ENCODE data around the gene TOP1.

TOP1 gene

GRCh38 chr20:41038149-41038877 lies 9.7 kb downstream of the TOP1 start:
- DNase-seq, result no peak

GRCh38 chr20:41038878-41039404 lies 10.3 kb downstream of the TOP1 start:
- DNase-seq, result no peak

- no peak for DNase-seq
Measured at GRCh38 chr20:41040855-41041254, 12.2 kb downstream of the TOP1 start.

GRCh38 chr20:41041693-41042092 lies 13.1 kb downstream of the TOP1 start:
- no peak for DNase-seq

GRCh38 chr20:41044409-41045062 lies 15.9 kb downstream of the TOP1 start:
- DNase-seq, result no peak

GRCh38 chr20:41045671-41046070 lies 17.0 kb downstream of the TOP1 start:
- DNase-seq, result no peak

GRCh38 chr20:41046716-41047115 lies 18.1 kb downstream of the TOP1 start:
- DNase-seq, result no peak

- no peak for DNase-seq
Measured at GRCh38 chr20:41047279-41047974, 18.8 kb downstream of the TOP1 start.

GRCh38 chr20:41047975-41048305 lies 19.3 kb downstream of the TOP1 start:
- no peak for DNase-seq

GRCh38 chr20:41048461-41049301 lies 20.1 kb downstream of the TOP1 start:
- DNase-seq, result no peak

GRCh38 chr20:41049451-41049850 lies 20.8 kb downstream of the TOP1 start:
- no peak for DNase-seq

- DNase-seq, result no peak
Measured at GRCh38 chr20:41050361-41051008, 21.9 kb downstream of the TOP1 start.

- DNase-seq, result no peak
Measured at GRCh38 chr20:41051009-41051825, 22.6 kb downstream of the TOP1 start.

GRCh38 chr20:41052742-41053419 lies 24.3 kb downstream of the TOP1 start:
- peak; percentile 51 for DNase-seq

- DNase-seq, result no peak
Measured at GRCh38 chr20:41054070-41054846, 25.6 kb downstream of the TOP1 start.

- DNase-seq, result no peak
Measured at GRCh38 chr20:41054847-41055230, 26.2 kb downstream of the TOP1 start.

GRCh38 chr20:41055679-41056078 lies 27.1 kb downstream of the TOP1 start:
- no peak for DNase-seq

- no peak for DNase-seq
Measured at GRCh38 chr20:41057999-41058673, 29.5 kb downstream of the TOP1 start.

All from NCI-H2227 treated with DMSO at 0.1 percent for 48 hours (cell line).